Adrenal gland (tissue), 5 donors: ENCODE data around the gene FBXW12.

Experiments used
- CTCF ChIP-seq, 6 experiments: fragments of 450-650 bp in 4 of 6; fragments of 200-600 bp in 2 of 6; sonication (generic) in 1 of 6; IDR thresholded peaks; 1 replicate in 5 of 6; 2 replicates in 1 of 6; pipeline versions ENCODE4 v1.5.1 to v1.8.0; 2016 to 2021; ENCODE audit warnings: antibody characterized with exemption in 6 of 6, mild to moderate bottlenecking in 2 of 6, moderate library complexity in 1 of 6
- POLR2A ChIP-seq, 2 donors: fragments of 450-650 bp; IDR thresholded peaks; one replicate each; pipeline ENCODE4 v1.6.1; 2017; ENCODE audit warnings: antibody characterized with exemption in 2 of 2, mild to moderate bottlenecking in 2 of 2, moderate library complexity in 1 of 2
- donor health status: DM: no; HTN: no; CAD: no.

DNA sequence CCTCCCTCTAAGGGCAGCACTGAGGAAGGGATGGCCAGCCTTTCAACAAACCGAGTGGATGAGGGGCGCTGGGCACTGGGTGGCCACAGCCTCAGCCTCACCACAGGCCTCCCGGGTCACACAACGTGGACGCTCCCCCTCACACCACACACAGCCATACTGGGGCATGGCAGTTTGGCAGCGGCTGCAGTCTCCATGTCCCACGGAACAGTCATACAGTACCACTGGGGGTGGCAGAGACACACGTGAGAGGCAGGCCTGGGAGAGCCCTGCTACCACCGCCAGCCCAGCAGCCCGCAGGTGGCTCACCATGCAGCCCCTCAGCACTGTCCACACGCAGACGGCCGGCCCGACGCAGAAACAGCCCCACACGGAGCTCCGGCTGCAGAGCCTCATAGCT, 46.1 kb downstream of the FBXW12 start:
- TF ChIP-seq CTCF (IDR thresholded peaks at IDR 0.05): no peak
- TF ChIP-seq POLR2A (IDR thresholded peaks at IDR 0.05): no peak
